Heart right ventricle (tissue), 16 donors: Measurements from ENCODE around the gene DGKB. TPM values are rescaled to one million over a fixed set of nuclear protein-coding genes. Genes with fewer than 3 reads are reported as not detected.

Experiments used
- ATAC-seq, 8 donors: fragments of 200-7000 bp; cut with Tn5 transposase; one replicate each; pipeline ENCODE4 v1.9.1; 2020; ENCODE audit warnings: mild to moderate bottlenecking in 8 of 8, moderate library complexity in 8 of 8, moderate number of reproducible peaks in 1 of 8
- DNase-seq, 2 donors: peaks; one replicate each; pipeline ENCODE4 v3.0.0-alpha.2; 2020
- H3K27ac ChIP-seq, 10 donors: fragments of 200-600 bp; sonication (generic) in 2 of 10; one replicate each; pipeline versions ENCODE4 v1.5.0 to v1.8.0; 2020 to 2022; ENCODE audit warnings: mild to moderate bottlenecking in 3 of 10
- H3K27me3 ChIP-seq, 7 donors: fragments of 200-600 bp; one replicate each; pipeline ENCODE4 v1.8.0; 2021 to 2022; ENCODE audit warnings: mild to moderate bottlenecking in 2 of 7
- H3K36me3 ChIP-seq, 9 donors: fragments of 200-600 bp; sonication (generic) in 1 of 9; one replicate each; pipeline versions ENCODE4 v1.5.0 to v1.8.0; 2020 to 2022; ENCODE audit warnings: mild to moderate bottlenecking in 2 of 9
- H3K4me1 ChIP-seq, 9 donors: fragments of 200-600 bp; sonication (generic) in 1 of 9; one replicate each; pipeline versions ENCODE4 v1.5.0 to v1.8.0; 2020 to 2022; ENCODE audit warnings: mild to moderate bottlenecking in 4 of 9
- H3K4me3 ChIP-seq, 10 donors: fragments of 200-600 bp; sonication (generic) in 2 of 10; one replicate each; pipeline versions ENCODE4 v1.5.0 to v1.8.0; 2020 to 2022; ENCODE audit warnings: mild to moderate bottlenecking in 7 of 10, moderate library complexity in 2 of 10
- H3K9me3 ChIP-seq, 11 donors: fragments of 200-600 bp in 10 of 11; sonication (generic) in 2 of 11; one replicate each; pipeline versions ENCODE4 v1.5.0 to v1.8.0; 2013 to 2022; ENCODE audit warnings: mild to moderate bottlenecking in 2 of 11, control low read depth in 1 of 11, moderate library complexity in 1 of 11
- CTCF ChIP-seq, 9 donors: fragments of 200-600 bp; sonication (generic) in 2 of 9; IDR thresholded peaks; one replicate each; pipeline versions ENCODE4 v1.5.0 to v1.8.0; 2021 to 2022; ENCODE audit warnings: antibody characterized with exemption in 9 of 9, mild to moderate bottlenecking in 5 of 9, moderate library complexity in 1 of 9
- WGBS, 2 donors: extraction: QIAGEN DNeasy Blood & Tissue Kit; methylation state at CpG; one replicate each; pipeline ENCODE4 v1.1.7; 2013; ENCODE audit warnings: inconsistent platforms in 1 of 2; 5-methylcytosine and 5-hydroxymethylcytosine counted together
- intact Hi-C, 10 donors: fragments of 100-400 bp; cut with DNase I; formaldehyde crosslinking; loops; one replicate each; pipeline versions ENCODE4 v1.11.1 to v1.14.2; 2022
- polyA plus RNA-seq, 2 donors: library from polyadenylated mRNA; stranded (reverse); fragments of 200-250 nt; gene quantifications; one replicate each; pipeline ENCODE4 v1.2.3, GENCODE V29; 2013
- total RNA-seq, 10 donors: library from RNA; stranded (reverse); fragmentation: NEBNext Ultra II Directional in 3 of 10; extraction: Animal tissue kit (Norgen Biotek cat#: 25700) in 3 of 10; gene quantifications; one replicate each; pipeline versions ENCODE4 v1.2.1 to v1.2.4, GENCODE V29; 2021 to 2023
- donor health status: Arrhythmogenic right ventricular cardiomyopathy.
- donor health status: ischemic (EF 13 %, LVEDD 7.1; RV severe dilation, severe dysfunction).
- donor health status: healthy with polysubstance abuse.
- donor health status: DM: no; HTN: yes; CAD: no.
- donor health status: DM: no; HTN: no; CAD: no.
- donor health status: ischemic (EF 25% LVEDD 6.9; RV normal size, moderate dysfunction).
- donor health status: ischemic (EF 25% LVEDD 5.7; RV mildly dilated, moderate dysfunction).
- donor health status: healthy.
- donor health status: DM: yes; HTN: yes; CAD: no.
- donor health status: Ischemic cardiomyopathy.
- donor health status: ischemic (EF 35%, LVEDD 5.7; RV mildly dilated, moderate dysfunction).
- donor health status: nonischemic (EF 11% LVEDD 7.7; RV severe dilation, severe dysfunction).
- donor health status: DM: yes; HTN: yes; CAD: no.
- donor health status: PGD.
- donor health status: ischemic (EF 29% LVEDD 5.4; RV normal size, mild dysfunction).
- donor health status: nonischemic (EF 23%, LVEDD 6.1; RV moderate dilation, normal function).

Gene DGKB
- total and polyA plus RNA-seq, 12 donors, result under 0.01 to 1.2 (median 0.77) TPM

- DNase-seq (no peak), ATAC-seq (peak in 1 of 8 donors; percentile 32)
- Histone ChIP-seq H3K36me3 (no peaks in the 10 kb centered on the region), H3K4me3 (no peak overlapping the region), H3K27ac (no peak overlapping the region), H3K4me1 (peaks cover 0 to 44% (median 18%) of the 10 kb centered on the region in 9 donors), H3K9me3 (no peaks in the 10 kb centered on the region), H3K27me3 (no peaks in the 10 kb centered on the region)
- intact Hi-C loops, result loop anchor here in 1 of 10 donors (5.0 kb wide), 1 partner anchor 77 kb away; no protein-coding TSS in a partner anchor
- no peak for TF ChIP-seq CTCF (IDR thresholded peaks at IDR 0.05)
- WGBS, 2 donors, result 94 to 95% methylated on average over 1 of the region's 1 CpG
Observed at GRCh38 chr7:14839307-14839706, 63.2 kb downstream of the DGKB start.

GRCh38 chr7:14837216-14837615 lies 65.3 kb downstream of the DGKB start:
- Histone ChIP-seq H3K36me3 (no peaks in the 10 kb centered on the region), H3K27me3 (no peaks in the 10 kb centered on the region), H3K4me3 (no peak overlapping the region), H3K9me3 (no peaks in the 10 kb centered on the region), H3K27ac (peak overlapping the region in 5 of 10 donors; percentile 50 to 84 (median 83)), H3K4me1 (peaks cover 0 to 51% (median 20%) of the 10 kb centered on the region in 9 donors)
- TF ChIP-seq CTCF (IDR thresholded peaks at IDR 0.05), result no peak
- intact Hi-C loops, result loop anchor here in 1 of 10 donors (5.0 kb wide), 1 partner anchor 75 kb away; no protein-coding TSS in a partner anchor
- DNase-seq (no peak), ATAC-seq (no peak)

GRCh38 chr7:14836571-14837189 lies 65.9 kb downstream of the DGKB start:
- H3K27me3 ChIP-seq, result no peaks in the 10 kb centered on the region
- WGBS, 2 donors, result 9 to 18% methylated on average over 6 of the region's 6 CpGs
- DNase-seq (peak; percentile 38 to 39), ATAC-seq (peak; percentile 78 to 94 (median 92))
- H3K9me3 ChIP-seq, result peaks cover 0 to 4% (median 0%) of the 10 kb centered on the region in 11 donors
- no peaks in the 10 kb centered on the region for H3K36me3 ChIP-seq
- H3K27ac ChIP-seq, result peak overlapping the region in 9 of 10 donors; percentile 45 to 84 (median 72)
- no peak for TF ChIP-seq CTCF (IDR thresholded peaks at IDR 0.05)
- intact Hi-C loops, result loop anchor here in 1 of 10 donors (5.0 kb wide), 1 partner anchor 74 kb away; no protein-coding TSS in a partner anchor
- H3K4me3 ChIP-seq, result peak overlapping the region in 1 of 10 donors; percentile 2
- peaks cover 0 to 51% (median 20%) of the 10 kb centered on the region in 9 donors for H3K4me1 ChIP-seq

- peak in 2 of 8 donors; percentile 40 to 48 for ATAC-seq
- Histone ChIP-seq H3K4me3 (no peak overlapping the region), H3K9me3 (peaks cover 0 to 7% (median 0%) of the 10 kb centered on the region in 11 donors), H3K27ac (peak overlapping the region in 9 of 10 donors; percentile 45 to 84 (median 72)), H3K36me3 (no peaks in the 10 kb centered on the region), H3K4me1 (peaks cover 0 to 51% (median 20%) of the 10 kb centered on the region in 9 donors), H3K27me3 (no peaks in the 10 kb centered on the region)
- no peak for DNase-seq
- 46 to 57% methylated on average over 4 of the region's 4 CpGs for WGBS, 2 donors
- intact Hi-C loops, result loop anchor here in 1 of 10 donors (5.0 kb wide), 1 partner anchor 74 kb away; no protein-coding TSS in a partner anchor
- no peak for TF ChIP-seq CTCF (IDR thresholded peaks at IDR 0.05)
Observed at GRCh38 chr7:14836006-14836405, 66.5 kb downstream of the DGKB start.
